ENCODE results near the gene KCNMA1. TPM values are rescaled to one million over a fixed set of nuclear protein-coding genes. Genes with fewer than 3 reads are reported as not detected.

The KCNMA1 gene
- total RNA-seq, 4 donors from 2014 or later, result 68.4 to 170 (median 119) TPM

DNA sequence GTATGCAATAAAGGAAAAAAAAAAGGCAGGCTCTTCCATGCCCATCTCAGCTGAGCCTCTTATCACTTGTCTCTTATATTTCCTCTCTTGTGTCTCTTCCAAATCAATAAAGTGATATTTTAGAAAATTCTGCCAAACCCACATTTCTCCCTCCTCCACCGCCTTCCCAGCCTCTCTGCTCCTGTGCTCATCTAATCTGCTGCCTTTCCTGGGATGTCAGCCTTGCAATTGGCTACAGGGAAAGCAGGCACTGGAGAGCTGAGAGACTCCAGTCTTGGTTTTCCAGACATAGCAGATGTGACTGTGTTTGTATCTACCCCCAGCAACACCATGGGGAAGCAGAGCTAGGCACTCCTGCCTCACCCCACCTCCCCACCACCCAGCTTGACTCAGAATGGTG is 298.4 kb downstream of the KCNMA1 start:
- no peak overlapping the region for H3K4me3 ChIP-seq
- intact Hi-C loops (cut with DNase I; ENCODE audit: low total_unique reads), result no loop called here
- peaks cover 0 to 3% (median 0%) of the 10 kb centered on the region in 4 donors for H3K4me1 ChIP-seq
- H3K27me3 ChIP-seq, result no peaks in the 10 kb centered on the region
- H3K9me3 ChIP-seq, result no peaks in the 10 kb centered on the region
- no peak overlapping the region for H3K27ac ChIP-seq
- WGBS, 2 donors (ENCODE audit: low coverage in 1 of 2), result 55 to 58% methylated on average over 1 of the region's 1 CpG
- in situ Hi-C loops (cut with MboI; ENCODE audit: low pct_ligation_motif_present in 1 of 4, low pct_unique_long_range_greater_than_20kb in 1 of 4, low sequenced_read_pairs in 3 of 4), result no loop called here
- no peaks in the 10 kb centered on the region for H3K36me3 ChIP-seq
- TF ChIP-seq POLR2AphosphoS5 (IDR thresholded peaks at IDR 0.05) (no peak), POLR2A (IDR thresholded peaks at IDR 0.05) (no peak), EP300 (IDR thresholded peaks at IDR 0.05; ENCODE audit: low read depth) (no peak)
- no peak for DNase-seq

DNA sequence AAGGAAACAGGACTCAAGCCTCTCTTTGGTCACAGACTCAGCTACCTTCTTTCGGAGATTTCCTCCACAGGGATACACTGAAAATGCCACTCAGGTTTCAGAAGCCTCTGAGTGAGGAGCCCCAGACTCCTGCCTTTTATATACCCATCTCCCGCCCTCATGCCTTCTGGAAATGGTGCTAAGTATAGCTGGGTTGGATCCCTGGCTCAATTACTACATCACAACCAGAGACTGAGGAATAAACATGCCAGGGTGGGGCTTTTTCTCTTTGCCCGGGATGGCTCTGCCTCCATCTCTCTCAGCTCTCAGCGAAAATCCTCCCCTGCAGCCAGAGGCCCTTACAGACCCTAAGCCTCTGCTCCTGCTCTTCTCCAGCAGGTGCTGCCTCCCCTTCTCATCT is 299.5 kb downstream of the KCNMA1 start:
- no peak for TF ChIP-seq POLR2A (IDR thresholded peaks at IDR 0.05)
- TF ChIP-seq EP300 (IDR thresholded peaks at IDR 0.05; ENCODE audit: low read depth), result no peak
- no peak for TF ChIP-seq CTCF (IDR thresholded peaks at IDR 0.05)
- no peak for TF ChIP-seq POLR2AphosphoS5 (IDR thresholded peaks at IDR 0.05)
- Histone ChIP-seq H3K4me1 (peaks cover 0 to 12% (median 4%) of the 10 kb centered on the region in 4 donors), H3K36me3 (no peaks in the 10 kb centered on the region), H3K9me3 (no peaks in the 10 kb centered on the region), H3K4me3 (no peak overlapping the region), H3K27me3 (no peaks in the 10 kb centered on the region), H3K27ac (no peak overlapping the region)
- intact Hi-C loops (cut with DNase I; ENCODE audit: low total_unique reads) (no loop called here), in situ Hi-C loops (cut with MboI; ENCODE audit: low pct_ligation_motif_present in 1 of 4, low pct_unique_long_range_greater_than_20kb in 1 of 4, low sequenced_read_pairs in 3 of 4) (no loop called here)
- WGBS, 2 donors (ENCODE audit: low coverage in 1 of 2), result 69% methylated on average over 4 of the region's 4 CpGs; no CpG with 5 or more reads in 1 of the 2 donors
- no peak for DNase-seq

- no peak for DNase-seq
- Histone ChIP-seq H3K27me3 (no peaks in the 10 kb centered on the region), H3K4me3 (no peak overlapping the region), H3K36me3 (no peaks in the 10 kb centered on the region), H3K9me3 (no peaks in the 10 kb centered on the region), H3K4me1 (peaks cover 0 to 12% (median 7%) of the 10 kb centered on the region in 4 donors), H3K27ac (no peak overlapping the region)
- 26 to 53% methylated on average over 2 of the region's 2 CpGs for WGBS, 2 donors (ENCODE audit: low coverage in 1 of 2)
- intact Hi-C loops (cut with DNase I; ENCODE audit: low total_unique reads) (no loop called here), in situ Hi-C loops (cut with MboI; ENCODE audit: low pct_ligation_motif_present in 1 of 4, low pct_unique_long_range_greater_than_20kb in 1 of 4, low sequenced_read_pairs in 3 of 4) (no loop called here)
- TF ChIP-seq EP300 (IDR thresholded peaks at IDR 0.05; ENCODE audit: low read depth), result no peak
- TF ChIP-seq POLR2A (IDR thresholded peaks at IDR 0.05), result no peak
- no peak for TF ChIP-seq POLR2AphosphoS5 (IDR thresholded peaks at IDR 0.05)
- TF ChIP-seq CTCF (IDR thresholded peaks at IDR 0.05), result no peak
Measured at GRCh38 chr10:77334501-77334900, 303.1 kb downstream of the KCNMA1 start.

- intact Hi-C loops (cut with DNase I; ENCODE audit: low total_unique reads) (no loop called here), in situ Hi-C loops (cut with MboI; ENCODE audit: low pct_ligation_motif_present in 1 of 4, low pct_unique_long_range_greater_than_20kb in 1 of 4, low sequenced_read_pairs in 3 of 4) (no loop called here)
- Histone ChIP-seq H3K4me3 (no peak overlapping the region), H3K27me3 (no peaks in the 10 kb centered on the region), H3K9me3 (no peaks in the 10 kb centered on the region), H3K36me3 (no peaks in the 10 kb centered on the region), H3K27ac (no peak overlapping the region), H3K4me1 (peaks cover 0 to 12% (median 7%) of the 10 kb centered on the region in 4 donors)
- 48 to 49% methylated on average over 6 to 8 of the region's 8 CpGs for WGBS, 2 donors (ENCODE audit: low coverage in 1 of 2)
- no peak for DNase-seq
- TF ChIP-seq POLR2A (IDR thresholded peaks at IDR 0.05), result no peak
- TF ChIP-seq EP300 (IDR thresholded peaks at IDR 0.05; ENCODE audit: low read depth), result no peak
- no peak for TF ChIP-seq CTCF (IDR thresholded peaks at IDR 0.05)
- no peak for TF ChIP-seq POLR2AphosphoS5 (IDR thresholded peaks at IDR 0.05)
Measured at GRCh38 chr10:77333610-77334340, 303.8 kb downstream of the KCNMA1 start.
